ENCODE results near the gene TTC9B. TPM values are rescaled to one million over a fixed set of nuclear protein-coding genes. Genes with fewer than 3 reads are reported as not detected.

The TTC9B gene
- total and polyA plus RNA-seq, 9 donors, result 0.08 to 0.13 (median 0.12) TPM; not detected in 3

DNA sequence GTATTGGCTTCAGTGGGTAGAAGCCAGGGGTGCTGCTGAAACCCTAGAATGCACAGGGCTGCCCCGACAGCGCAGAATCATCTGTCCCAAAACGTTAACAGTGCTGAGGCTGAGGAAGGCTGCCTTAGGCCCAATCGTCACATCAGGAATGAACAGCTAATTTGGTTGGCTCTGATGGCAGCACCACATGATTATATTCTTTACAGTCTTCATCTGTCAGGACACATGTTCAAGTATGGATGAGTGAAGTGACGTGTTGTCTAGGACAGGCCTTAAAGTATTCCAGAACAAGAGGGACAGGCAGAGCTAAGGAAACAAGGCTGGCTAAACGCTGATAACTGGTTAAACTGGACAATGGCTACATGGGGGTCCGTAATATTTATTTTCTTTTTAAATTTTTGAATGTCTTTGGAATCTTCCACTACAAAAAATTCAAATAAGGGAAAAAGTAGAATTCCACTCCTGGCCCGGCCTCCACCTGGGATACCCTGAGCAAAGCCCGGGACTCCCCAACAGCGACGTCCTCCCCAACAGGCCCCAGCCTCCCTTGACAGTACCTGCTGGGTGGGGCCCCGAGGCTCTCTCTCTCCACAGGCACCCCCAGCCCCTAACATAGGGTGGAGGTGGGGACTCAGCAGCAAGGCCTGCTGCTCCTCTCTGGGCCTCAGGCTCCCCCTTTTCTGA is 23.1 kb upstream of the TTC9B start:
- 100% methylated on average over 2 of the region's 12 CpGs for WGBS (ENCODE audit: insufficient coverage)
- DNase-seq, result no peak
- H3K27ac ChIP-seq (ENCODE audit: low read length), result no peak overlapping the region
- H3K4me1 ChIP-seq (ENCODE audit: control insufficient read depth, insufficient read depth, low read length), result peaks cover 6% of the 10 kb centered on the region
- no peaks in the 10 kb centered on the region for H3K9me3 ChIP-seq (replicated peaks; ENCODE audit: control insufficient read depth, low read depth, low read length)
- peaks cover 60% of the 10 kb centered on the region for H3K36me3 ChIP-seq (ENCODE audit: control insufficient read depth, insufficient read depth, low read length)
- no peaks in the 10 kb centered on the region for H3K27me3 ChIP-seq (ENCODE audit: control insufficient read depth, insufficient read depth, low read length)
- H3K4me3 ChIP-seq (ENCODE audit: low read length), result no peak overlapping the region

GRCh38 chr19:40240332-40240731 is 22.1 kb upstream of the TTC9B start:
- no peak for DNase-seq
- no peaks in the 10 kb centered on the region for H3K9me3 ChIP-seq (replicated peaks; ENCODE audit: control insufficient read depth, low read depth, low read length)
- 91% methylated on average over 5 of the region's 6 CpGs for WGBS (ENCODE audit: insufficient coverage)

GRCh38 chr19:40239415-40240226 is 21.4 kb upstream of the TTC9B start:
- 86% methylated on average over 10 of the region's 12 CpGs for WGBS (ENCODE audit: insufficient coverage)

More at GRCh38 chr19:40240332-40240731, 22.1 kb upstream of the TTC9B start:
- peaks cover 3% of the 10 kb centered on the region for H3K4me1 ChIP-seq (ENCODE audit: control insufficient read depth, insufficient read depth, low read length)
- no peak overlapping the region for H3K27ac ChIP-seq (ENCODE audit: low read length)
- H3K4me3 ChIP-seq (ENCODE audit: low read length), result no peak overlapping the region
- H3K36me3 ChIP-seq (ENCODE audit: control insufficient read depth, insufficient read depth, low read length), result peaks cover 68% of the 10 kb centered on the region
- no peaks in the 10 kb centered on the region for H3K27me3 ChIP-seq (ENCODE audit: control insufficient read depth, insufficient read depth, low read length)

GRCh38 chr19:40238775-40239174 is 20.6 kb upstream of the TTC9B start:
- WGBS (ENCODE audit: insufficient coverage), result 100% methylated on average over 2 of the region's 9 CpGs
- peaks cover 84% of the 10 kb centered on the region for H3K36me3 ChIP-seq (ENCODE audit: control insufficient read depth, insufficient read depth, low read length)
- H3K4me3 ChIP-seq (ENCODE audit: low read length), result no peak overlapping the region
- peaks cover 3% of the 10 kb centered on the region for H3K4me1 ChIP-seq (ENCODE audit: control insufficient read depth, insufficient read depth, low read length)
- no peaks in the 10 kb centered on the region for H3K9me3 ChIP-seq (replicated peaks; ENCODE audit: control insufficient read depth, low read depth, low read length)
- no peak for DNase-seq
- H3K27ac ChIP-seq (ENCODE audit: low read length), result no peak overlapping the region
- no peaks in the 10 kb centered on the region for H3K27me3 ChIP-seq (ENCODE audit: control insufficient read depth, insufficient read depth, low read length)

More at GRCh38 chr19:40239415-40240226, 21.4 kb upstream of the TTC9B start:
- H3K27me3 ChIP-seq (ENCODE audit: control insufficient read depth, insufficient read depth, low read length), result no peaks in the 10 kb centered on the region
- no peak overlapping the region for H3K4me3 ChIP-seq (ENCODE audit: low read length)
- peaks cover 3% of the 10 kb centered on the region for H3K4me1 ChIP-seq (ENCODE audit: control insufficient read depth, insufficient read depth, low read length)
- H3K9me3 ChIP-seq (replicated peaks; ENCODE audit: control insufficient read depth, low read depth, low read length), result no peaks in the 10 kb centered on the region
- peaks cover 76% of the 10 kb centered on the region for H3K36me3 ChIP-seq (ENCODE audit: control insufficient read depth, insufficient read depth, low read length)
- no peak for DNase-seq
- H3K27ac ChIP-seq (ENCODE audit: low read length), result no peak overlapping the region

DNA sequence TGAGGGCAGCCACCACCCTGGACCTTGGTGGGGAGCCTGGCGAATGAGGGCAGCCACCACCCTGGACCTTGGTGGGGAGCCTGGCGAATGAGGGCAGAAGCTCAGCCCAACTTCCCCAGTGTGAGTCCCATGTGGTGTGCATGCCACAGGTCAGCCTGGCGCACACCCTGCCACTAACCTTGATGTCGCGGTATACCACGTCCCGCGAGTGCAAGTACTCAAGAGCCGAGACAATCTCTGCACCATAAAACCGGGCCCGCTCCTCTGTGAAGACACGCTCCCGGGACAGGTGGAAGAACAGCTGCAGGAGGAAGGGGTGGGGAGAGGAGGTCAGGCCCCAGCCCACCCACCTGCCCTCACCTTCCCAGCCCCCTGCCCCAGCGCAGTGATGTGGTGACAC is 19.6 kb upstream of the TTC9B start:
- Histone ChIP-seq H3K4me1 (ENCODE audit: control insufficient read depth, insufficient read depth, low read length) (peaks cover 3% of the 10 kb centered on the region), H3K27me3 (ENCODE audit: control insufficient read depth, insufficient read depth, low read length) (no peaks in the 10 kb centered on the region), H3K4me3 (ENCODE audit: low read length) (no peak overlapping the region), H3K9me3 (replicated peaks; ENCODE audit: control insufficient read depth, low read depth, low read length) (no peaks in the 10 kb centered on the region), H3K27ac (ENCODE audit: low read length) (no peak overlapping the region), H3K36me3 (ENCODE audit: control insufficient read depth, insufficient read depth, low read length) (peaks cover 94% of the 10 kb centered on the region)
- WGBS (ENCODE audit: insufficient coverage), result 96% methylated on average over 13 of the region's 14 CpGs
- DNase-seq, result no peak

GRCh38 chr19:40236366-40236765 is 18.2 kb upstream of the TTC9B start:
- no peak for DNase-seq
- H3K27ac ChIP-seq (ENCODE audit: low read length), result no peak overlapping the region
- H3K4me1 ChIP-seq (ENCODE audit: control insufficient read depth, insufficient read depth, low read length), result peaks cover 12% of the 10 kb centered on the region
- no peak overlapping the region for H3K4me3 ChIP-seq (ENCODE audit: low read length)
- H3K36me3 ChIP-seq (ENCODE audit: control insufficient read depth, insufficient read depth, low read length), result peaks cover 82% of the 10 kb centered on the region
- H3K9me3 ChIP-seq (replicated peaks; ENCODE audit: control insufficient read depth, low read depth, low read length), result no peaks in the 10 kb centered on the region
- 93% methylated on average over 2 of the region's 6 CpGs for WGBS (ENCODE audit: insufficient coverage)
- H3K27me3 ChIP-seq (ENCODE audit: control insufficient read depth, insufficient read depth, low read length), result no peaks in the 10 kb centered on the region

- H3K9me3 ChIP-seq (replicated peaks; ENCODE audit: control insufficient read depth, low read depth, low read length), result no peaks in the 10 kb centered on the region
- peaks cover 13% of the 10 kb centered on the region for H3K4me1 ChIP-seq (ENCODE audit: control insufficient read depth, insufficient read depth, low read length)
- DNase-seq, result no peak
- H3K36me3 ChIP-seq (ENCODE audit: control insufficient read depth, insufficient read depth, low read length), result peaks cover 79% of the 10 kb centered on the region
- H3K27me3 ChIP-seq (ENCODE audit: control insufficient read depth, insufficient read depth, low read length), result no peaks in the 10 kb centered on the region
- WGBS (ENCODE audit: insufficient coverage), result 95% methylated on average over 7 of the region's 9 CpGs
- H3K27ac ChIP-seq (ENCODE audit: low read length), result no peak overlapping the region
- no peak overlapping the region for H3K4me3 ChIP-seq (ENCODE audit: low read length)
Observed at GRCh38 chr19:40236026-40236355, 17.8 kb upstream of the TTC9B start.

- DNase-seq, result no peak
- H3K27me3 ChIP-seq (ENCODE audit: control insufficient read depth, insufficient read depth, low read length), result no peaks in the 10 kb centered on the region
- H3K36me3 ChIP-seq (ENCODE audit: control insufficient read depth, insufficient read depth, low read length), result peaks cover 75% of the 10 kb centered on the region
- no peaks in the 10 kb centered on the region for H3K9me3 ChIP-seq (replicated peaks; ENCODE audit: control insufficient read depth, low read depth, low read length)
- WGBS (ENCODE audit: insufficient coverage), result 84% methylated on average over 20 of the region's 30 CpGs
- H3K27ac ChIP-seq (ENCODE audit: low read length), result no peak overlapping the region
- H3K4me3 ChIP-seq (ENCODE audit: low read length), result no peak overlapping the region
- H3K4me1 ChIP-seq (ENCODE audit: control insufficient read depth, insufficient read depth, low read length), result peaks cover 13% of the 10 kb centered on the region
Observed at GRCh38 chr19:40235238-40236025, 17.2 kb upstream of the TTC9B start.

DNA sequence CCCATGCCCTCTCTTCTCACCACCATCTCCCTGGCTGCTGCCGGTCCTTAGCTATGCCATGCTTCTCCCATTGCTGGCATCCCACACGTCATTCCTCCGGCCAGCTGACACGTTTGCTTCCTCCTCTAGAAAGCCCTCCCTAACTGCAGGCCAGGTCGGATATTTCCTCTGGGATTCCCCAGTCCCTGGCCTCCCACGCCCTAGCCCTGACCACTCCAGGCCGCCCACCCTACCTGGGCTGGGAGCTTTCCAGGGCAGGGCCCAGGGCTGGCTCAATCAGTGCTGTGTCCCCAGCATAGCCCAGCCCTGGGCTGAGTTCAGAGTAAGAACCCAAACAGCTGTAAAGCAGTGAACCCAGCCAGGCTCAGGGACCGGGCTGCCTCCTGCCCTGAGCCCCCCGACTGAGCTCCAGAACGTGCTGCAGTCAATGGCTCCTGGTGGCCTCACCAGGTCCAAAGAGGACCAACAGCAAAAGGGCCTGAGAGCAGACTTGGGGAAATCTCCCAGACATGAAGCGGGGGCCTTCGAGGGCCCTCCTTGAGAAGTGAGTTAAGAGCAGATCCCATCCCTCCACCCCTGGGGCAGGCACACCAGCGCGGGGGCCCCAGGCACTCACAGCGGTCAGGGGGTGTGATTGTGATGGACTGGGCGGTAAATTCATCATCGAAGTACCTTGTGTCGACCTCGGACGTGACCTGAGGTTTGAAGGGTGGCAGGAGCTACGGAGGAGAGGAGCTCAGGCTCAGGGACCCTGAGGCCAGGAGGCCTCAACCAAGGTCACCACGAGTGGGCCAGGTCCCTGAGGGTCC is 16.4 kb upstream of the TTC9B start:
- H3K27ac ChIP-seq (ENCODE audit: low read length), result no peak overlapping the region
- H3K4me3 ChIP-seq (ENCODE audit: low read length), result no peak overlapping the region
- no peaks in the 10 kb centered on the region for H3K9me3 ChIP-seq (replicated peaks; ENCODE audit: control insufficient read depth, low read depth, low read length)
- no peaks in the 10 kb centered on the region for H3K27me3 ChIP-seq (ENCODE audit: control insufficient read depth, insufficient read depth, low read length)
- WGBS (ENCODE audit: insufficient coverage), result 76% methylated on average over 18 of the region's 22 CpGs
- H3K36me3 ChIP-seq (ENCODE audit: control insufficient read depth, insufficient read depth, low read length), result peaks cover 67% of the 10 kb centered on the region
- no peak for DNase-seq
- H3K4me1 ChIP-seq (ENCODE audit: control insufficient read depth, insufficient read depth, low read length), result peaks cover 13% of the 10 kb centered on the region
